Measurements from ENCODE around the gene GLTPD2. TPM values are rescaled to one million over a fixed set of nuclear protein-coding genes. Genes with fewer than 3 reads are reported as not detected.

Gene GLTPD2
- total RNA-seq, 4 donors from 2014 or later = 1.1 to 2.0 (median 1.1) TPM; not detected in 1

GRCh38 chr17:4753392-4753791 is 35.4 kb upstream of the GLTPD2 start:
- H3K36me3 ChIP-seq = no peaks in the 10 kb centered on the region
- H3K27ac ChIP-seq = no peak overlapping the region
- intact Hi-C loops (cut with DNase I) = no loop called here
- H3K27me3 ChIP-seq = peaks cover 0 to 79% (median 0%) of the 10 kb centered on the region in 4 donors
- no peak overlapping the region for H3K4me3 ChIP-seq
- peaks cover 0 to 4% (median 0%) of the 10 kb centered on the region in 3 donors for H3K4me1 ChIP-seq
- TF ChIP-seq, protein P1, sequence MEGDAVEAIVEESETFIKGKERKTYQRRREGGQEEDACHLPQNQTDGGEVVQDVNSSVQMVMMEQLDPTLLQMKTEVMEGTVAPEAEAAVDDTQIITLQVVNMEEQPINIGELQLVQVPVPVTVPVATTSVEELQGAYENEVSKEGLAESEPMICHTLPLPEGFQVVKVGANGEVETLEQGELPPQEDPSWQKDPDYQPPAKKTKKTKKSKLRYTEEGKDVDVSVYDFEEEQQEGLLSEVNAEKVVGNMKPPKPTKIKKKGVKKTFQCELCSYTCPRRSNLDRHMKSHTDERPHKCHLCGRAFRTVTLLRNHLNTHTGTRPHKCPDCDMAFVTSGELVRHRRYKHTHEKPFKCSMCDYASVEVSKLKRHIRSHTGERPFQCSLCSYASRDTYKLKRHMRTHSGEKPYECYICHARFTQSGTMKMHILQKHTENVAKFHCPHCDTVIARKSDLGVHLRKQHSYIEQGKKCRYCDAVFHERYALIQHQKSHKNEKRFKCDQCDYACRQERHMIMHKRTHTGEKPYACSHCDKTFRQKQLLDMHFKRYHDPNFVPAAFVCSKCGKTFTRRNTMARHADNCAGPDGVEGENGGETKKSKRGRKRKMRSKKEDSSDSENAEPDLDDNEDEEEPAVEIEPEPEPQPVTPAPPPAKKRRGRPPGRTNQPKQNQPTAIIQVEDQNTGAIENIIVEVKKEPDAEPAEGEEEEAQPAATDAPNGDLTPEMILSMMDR (IDR thresholded peaks at IDR 0.05) = no peak
- TF ChIP-seq POLR2A (IDR thresholded peaks at IDR 0.05) = no peak
- DNase-seq = no peak
- WGBS, 2 donors = 78 to 88% methylated on average over 1 of the region's 1 CpG
- H3K9me3 ChIP-seq = no peaks in the 10 kb centered on the region

GRCh38 chr17:4759776-4760236 is 29.0 kb upstream of the GLTPD2 start:
- TF ChIP-seq POLR2A (IDR thresholded peaks at IDR 0.05) = no peak
- TF ChIP-seq, protein P1 (IDR thresholded peaks at IDR 0.05) = no peak
- no peak overlapping the region for H3K27ac ChIP-seq
- no peak overlapping the region for H3K4me3 ChIP-seq
- WGBS, 2 donors = 76 to 86% methylated on average over 7 to 10 of the region's 10 CpGs
- no peaks in the 10 kb centered on the region for H3K9me3 ChIP-seq
- DNase-seq = no peak
- intact Hi-C loops (cut with DNase I) = no loop called here
- peaks cover 0 to 42% (median 0%) of the 10 kb centered on the region in 4 donors for H3K27me3 ChIP-seq
- H3K4me1 ChIP-seq = no peaks in the 10 kb centered on the region
- no peaks in the 10 kb centered on the region for H3K36me3 ChIP-seq

DNA sequence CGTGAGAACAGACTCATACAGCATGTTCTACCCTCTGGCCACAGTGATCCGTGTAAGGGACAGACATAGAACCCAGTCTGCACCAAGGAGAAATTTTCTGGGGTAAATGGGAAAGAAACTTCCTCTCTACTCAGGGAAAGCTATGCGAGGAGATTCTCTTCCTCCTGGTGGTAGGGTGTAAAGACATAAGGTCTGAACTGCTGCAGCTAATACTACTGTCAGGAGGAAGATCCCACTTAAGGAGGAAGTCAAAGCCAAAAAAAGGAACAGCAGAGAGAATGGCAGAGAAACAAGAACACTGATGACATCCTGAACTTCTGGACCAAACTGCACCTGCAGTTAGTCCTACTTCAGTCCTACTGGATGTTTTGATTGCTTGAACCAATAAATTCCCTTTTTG is 24.2 kb upstream of the GLTPD2 start:
- WGBS, 2 donors = 46 to 71% methylated on average over 1 to 3 of the region's 3 CpGs
- no peaks in the 10 kb centered on the region for H3K4me1 ChIP-seq
- DNase-seq = no peak
- H3K36me3 ChIP-seq = no peaks in the 10 kb centered on the region
- H3K27ac ChIP-seq = peak overlapping the region in 2 of 4 donors; percentile 29 to 64
- no peak for TF ChIP-seq POLR2A (IDR thresholded peaks at IDR 0.05)
- TF ChIP-seq, protein P1 (IDR thresholded peaks at IDR 0.05) = no peak
- intact Hi-C loops (cut with DNase I) = no loop called here
- peaks cover 0 to 10% (median 0%) of the 10 kb centered on the region in 4 donors for H3K27me3 ChIP-seq
- H3K9me3 ChIP-seq = no peaks in the 10 kb centered on the region
- no peak overlapping the region for H3K4me3 ChIP-seq

DNA sequence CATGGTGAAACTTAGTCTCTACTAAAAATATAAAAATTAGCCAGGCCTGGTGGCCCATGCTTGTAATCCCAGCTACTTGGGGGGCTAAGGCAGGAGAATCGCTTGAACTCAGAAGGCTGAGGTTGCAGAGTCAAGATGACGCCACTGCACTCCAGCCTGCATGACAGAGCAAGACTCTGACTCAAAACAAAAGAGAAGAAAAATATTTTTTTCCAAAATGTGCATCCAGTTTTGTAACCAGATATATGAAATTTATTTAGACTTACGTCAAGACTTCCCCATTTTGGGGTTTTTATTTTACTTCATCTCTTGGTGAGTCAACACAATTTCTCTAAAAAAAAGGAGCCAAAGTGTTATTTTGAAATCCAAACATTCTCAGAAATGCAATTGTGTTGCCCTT is 22.6 kb upstream of the GLTPD2 start:
- H3K9me3 ChIP-seq = no peaks in the 10 kb centered on the region
- H3K27ac ChIP-seq = peak overlapping the region in 2 of 4 donors; percentile 50 to 67
- no peak overlapping the region for H3K4me3 ChIP-seq
- 72 to 74% methylated on average over 3 of the region's 3 CpGs for WGBS, 2 donors
- H3K4me1 ChIP-seq = no peaks in the 10 kb centered on the region
- H3K36me3 ChIP-seq = no peaks in the 10 kb centered on the region
- TF ChIP-seq POLR2A (IDR thresholded peaks at IDR 0.05) = no peak
- TF ChIP-seq, protein P1 (IDR thresholded peaks at IDR 0.05) = no peak
- intact Hi-C loops (cut with DNase I) = no loop called here
- H3K27me3 ChIP-seq = no peaks in the 10 kb centered on the region
- DNase-seq = no peak

DNA sequence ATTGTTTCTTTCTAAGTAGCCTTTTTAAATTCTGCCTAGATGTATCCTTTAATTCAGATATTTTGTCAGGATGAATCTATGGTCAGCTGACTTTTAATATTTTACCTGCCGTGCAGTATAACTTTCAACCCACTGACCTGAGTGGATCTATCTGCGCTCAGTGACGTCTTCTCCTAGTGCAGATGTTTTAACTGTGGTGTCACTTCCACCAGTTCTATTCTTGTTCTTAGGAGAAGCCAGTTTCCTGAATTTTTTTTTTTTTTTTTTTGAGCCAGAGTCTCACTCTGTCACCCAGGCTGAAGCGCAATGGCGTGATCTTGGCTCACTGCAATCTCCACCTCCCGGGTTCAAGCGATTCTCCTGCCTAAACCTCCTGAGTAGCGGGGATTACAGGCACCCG is 22.0 kb upstream of the GLTPD2 start:
- H3K27me3 ChIP-seq = peaks cover 0 to 4% (median 0%) of the 10 kb centered on the region in 4 donors
- TF ChIP-seq, protein P1 (IDR thresholded peaks at IDR 0.05) = no peak
- no peak for TF ChIP-seq POLR2A (IDR thresholded peaks at IDR 0.05)
- 74 to 80% methylated on average over 7 to 9 of the region's 9 CpGs for WGBS, 2 donors
- no peaks in the 10 kb centered on the region for H3K9me3 ChIP-seq
- intact Hi-C loops (cut with DNase I) = no loop called here
- H3K4me3 ChIP-seq = no peak overlapping the region
- no peaks in the 10 kb centered on the region for H3K4me1 ChIP-seq
- H3K27ac ChIP-seq = peak overlapping the region in 2 of 4 donors; percentile 16 to 52
- no peaks in the 10 kb centered on the region for H3K36me3 ChIP-seq
- no peak for DNase-seq
